OCI-LY7 (cell line): ENCODE results near the gene MGAT5B. TPM values are rescaled to one million over a fixed set of nuclear protein-coding genes. Genes with fewer than 3 reads are reported as not detected.

Experiments used
- BruUV-seq: library from RNA; stranded (reverse); fragments of 400-500 nt; replicated peaks from 2 replicates; lab custom pipeline; 2021; lab: Mats Ljungman, UMichigan
- CTCF ChIA-PET: fragments of 300-600 bp; sonication (Branson Sonifier 250); formaldehyde crosslinking; loops from one replicate; lab custom pipeline; 2022; ENCODE audit warnings: antibody characterized with exemption; ENCODE audit not compliant: unreplicated experiment; lab: Charles Lee
- POLR2A ChIA-PET: fragments of 300-600 bp; sonication (Branson Sonifier 250); formaldehyde crosslinking; loops from one replicate; lab custom pipeline; 2022; ENCODE audit warnings: antibody characterized with exemption; lab: Charles Lee
- DNase-seq: peaks from one replicate; pipeline ENCODE4 v3.0.0-alpha.2; 2015; ENCODE audit warnings: low spot score
- H2AFZ ChIP-seq: fragments of 200-600 bp; sonication (generic), shearing (Covaris generic); 2 replicates; pipeline ENCODE4 v1.6.1; 2014; ENCODE audit warnings: mild to moderate bottlenecking, antibody characterized with exemption, low read length, moderate library complexity
- H3K27ac ChIP-seq: fragments of 200-600 bp; sonication (generic); 2 replicates; pipeline ENCODE4 v1.5.1; 2014; ENCODE audit warnings: mixed run types, low read depth, mild to moderate bottlenecking, moderate library complexity, low read length, inconsistent platforms; ENCODE audit not compliant: poor library complexity, severe bottlenecking
- H3K36me3 ChIP-seq: fragments of 200-600 bp; sonication (generic); 2 replicates; pipeline ENCODE4 v1.6.1; 2014; ENCODE audit warnings: mild to moderate bottlenecking, antibody characterized with exemption, low read length, moderate library complexity, mixed read lengths; ENCODE audit not compliant: insufficient read depth
- H3K4me1 ChIP-seq: fragments of 200-600 bp; sonication (generic); 2 replicates; pipeline ENCODE4 v1.5.1; 2014; ENCODE audit warnings: mild to moderate bottlenecking, low read length; ENCODE audit not compliant: insufficient read depth, poor library complexity, severe bottlenecking
- H3K4me2 ChIP-seq: fragments of 200-600 bp; sonication (generic); 2 replicates; pipeline ENCODE4 v1.6.1; 2014; ENCODE audit warnings: mild to moderate bottlenecking, low read length
- H3K4me3 ChIP-seq: fragments of 200-600 bp; sonication (generic); 2 replicates; pipeline ENCODE4 v1.5.1; 2014; ENCODE audit warnings: mild to moderate bottlenecking, low read depth, low read length; ENCODE audit not compliant: poor library complexity, severe bottlenecking
- H3K79me2 ChIP-seq: fragments of 200-600 bp; sonication (generic); 2 replicates; pipeline ENCODE4 v1.6.1; 2016; ENCODE audit warnings: low read depth, mild to moderate bottlenecking, low read length, moderate library complexity, mixed read lengths; ENCODE audit not compliant: insufficient read depth
- H3K9me2 ChIP-seq: fragments of 200-600 bp; sonication (generic); 2 replicates; pipeline ENCODE4 v1.6.1; 2016; ENCODE audit warnings: mild to moderate bottlenecking, low read length, mixed read lengths; ENCODE audit not compliant: insufficient read depth
- H3K9me3 ChIP-seq: fragments of 200-600 bp; sonication (generic); 2 replicates; pipeline ENCODE4 v1.6.1; 2014; ENCODE audit warnings: mild to moderate bottlenecking, mixed run types, low read length, mixed read lengths
- H4K20me1 ChIP-seq: fragments of 200-600 bp; sonication (generic); 2 replicates; pipeline ENCODE4 v1.6.1; 2014; ENCODE audit warnings: mild to moderate bottlenecking, antibody characterized with exemption, low read length, moderate library complexity, mixed read lengths; ENCODE audit not compliant: insufficient read depth
- CTCF ChIP-seq: fragments of 200-600 bp; sonication (generic); conservative IDR thresholded peaks from 2 replicates; pipeline ENCODE4 v1.5.1; 2014; ENCODE audit warnings: mild to moderate bottlenecking, antibody characterized with exemption, low read length, moderate library complexity, mixed read lengths
- EZH2phosphoT487 ChIP-seq: fragments of 200-600 bp; sonication (generic); IDR thresholded peaks from 2 replicates; pipeline ENCODE4 v1.6.1; 2018; ENCODE audit warnings: low read depth, borderline replicate concordance, mild to moderate bottlenecking, mixed run types, antibody characterized with exemption, low read length, moderate library complexity, mixed read lengths
- intact Hi-C: fragments of 100-400 bp; cut with micrococcal nuclease; formaldehyde crosslinking; loops from one replicate; pipeline ENCODE4 v1.10.0; 2022; ENCODE audit not compliant: unreplicated experiment
- total RNA-seq, 2 experiments: library from RNA; depleted of rRNA in 1 of 2; stranded (reverse); fragments of >200 nt in 1 of 2; shearing (Covaris generic) in 1 of 2; gene quantifications; 2 replicates each; pipeline ENCODE4 v1.2.3, GENCODE V29; 2014 to 2022

Gene MGAT5B
- total RNA-seq, 2 experiments from 2014 or later, result 1.4 to 2.5 TPM

DNA sequence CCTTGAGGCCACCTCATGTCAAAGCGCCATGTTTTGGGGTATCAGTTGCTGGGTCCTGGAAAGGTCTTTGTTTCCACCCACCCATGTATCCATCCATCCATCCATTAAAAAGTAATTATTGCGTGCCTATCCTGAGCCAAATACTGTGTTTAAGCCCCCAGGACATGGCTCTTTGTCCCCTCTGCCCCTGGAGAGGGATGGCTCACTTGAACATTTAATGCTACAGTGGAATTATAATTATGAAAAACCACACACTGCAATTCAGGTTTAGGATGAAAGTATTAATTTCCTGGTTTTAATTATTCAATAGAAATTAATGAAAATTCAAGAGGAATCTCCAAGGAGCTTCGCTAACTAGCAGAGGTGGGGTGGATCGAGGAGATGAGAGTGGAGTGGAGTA, 97.8 kb downstream of the MGAT5B start:
- POLR2A ChIA-PET, result no interaction called here
- H3K79me2 ChIP-seq, result peaks cover 17% of the 10 kb centered on the region
- no peak overlapping the region for H3K27ac ChIP-seq
- no peaks in the 10 kb centered on the region for H3K9me2 ChIP-seq
- no peaks in the 10 kb centered on the region for H3K9me3 ChIP-seq
- H3K4me2 ChIP-seq, result peak overlapping the region; percentile 84; the same call in 1 of the 2 replicates
- no peak for DNase-seq
- TF ChIP-seq CTCF (no peak), EZH2phosphoT487 (no peak)
- intact Hi-C loops, result no loop called here
- CTCF ChIA-PET, result no interaction called here
- no TSS peak for BruUV-seq
- no peak overlapping the region for H2AFZ ChIP-seq
- H4K20me1 ChIP-seq, result no peaks in the 10 kb centered on the region
- no peak overlapping the region for H3K4me3 ChIP-seq
- H3K36me3 ChIP-seq, result peaks cover 42% of the 10 kb centered on the region
- H3K4me1 ChIP-seq, result peaks cover 39% of the 10 kb centered on the region

- no peak for DNase-seq
- Histone ChIP-seq H3K4me3 (peak overlapping the region; percentile 76), H3K9me2 (no peaks in the 10 kb centered on the region), H3K27ac (no peak overlapping the region), H3K4me1 (peaks cover 39% of the 10 kb centered on the region), H3K4me2 (peak overlapping the region; percentile 84), H3K79me2 (peaks cover 17% of the 10 kb centered on the region), H4K20me1 (no peaks in the 10 kb centered on the region), H3K9me3 (no peaks in the 10 kb centered on the region), H2AFZ (no peak overlapping the region), H3K36me3 (peaks cover 36% of the 10 kb centered on the region)
- POLR2A ChIA-PET, result interaction anchor here (0.7 to 3.4 kb wide), 2 partner anchors 9 to 36 kb away, joined by 3 to 40 read pairs; no protein-coding TSS in a partner anchor
- TF ChIP-seq CTCF (no peak), EZH2phosphoT487 (no peak)
- BruUV-seq, result no TSS peak
- intact Hi-C loops, result no loop called here
- CTCF ChIA-PET, result no interaction called here
Measured at GRCh38 chr17:76966486-76967181, 98.4 kb downstream of the MGAT5B start.

DNA sequence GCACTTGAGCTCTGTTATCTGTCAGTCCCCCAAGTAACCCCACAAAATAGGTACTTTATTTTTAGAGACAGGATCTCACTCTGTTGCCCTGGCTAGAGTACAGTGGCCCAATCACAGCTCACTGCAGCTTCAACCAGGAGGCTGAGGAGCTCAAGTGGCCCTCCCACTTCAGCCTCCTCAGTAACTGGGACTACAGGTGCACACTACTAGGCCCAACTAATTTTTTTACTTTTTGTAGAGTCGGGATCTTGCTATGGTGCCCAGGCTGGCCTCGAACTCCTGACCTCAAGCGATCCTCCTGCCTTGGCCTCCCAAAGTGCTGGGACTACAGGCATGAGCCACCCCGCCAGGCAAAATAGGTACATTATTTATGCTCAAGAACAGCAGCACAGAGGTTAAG, 99.6 kb downstream of the MGAT5B start:
- Histone ChIP-seq H3K36me3 (peaks cover 26% of the 10 kb centered on the region), H4K20me1 (no peaks in the 10 kb centered on the region), H3K4me3 (peak overlapping the region; percentile 76), H3K4me1 (peaks cover 44% of the 10 kb centered on the region), H2AFZ (no peak overlapping the region), H3K9me2 (no peaks in the 10 kb centered on the region), H3K4me2 (peak overlapping the region; percentile 84), H3K79me2 (peaks cover 17% of the 10 kb centered on the region), H3K9me3 (no peaks in the 10 kb centered on the region), H3K27ac (peak overlapping the region; percentile 86)
- ChIA-PET CTCF (no interaction called here), POLR2A (interaction anchor here (0.9 to 3.4 kb wide), 2 partner anchors 10 to 40 kb away, joined by 3 to 40 read pairs; no protein-coding TSS in a partner anchor)
- intact Hi-C loops, result loop anchor here (2.0 kb wide), 1 partner anchor 173 kb away; the partner anchor contains the start of gene SEC14L1
- TF ChIP-seq CTCF (no peak), EZH2phosphoT487 (no peak)
- no TSS peak for BruUV-seq
- no peak for DNase-seq
